Parathyroid adenoma (tissue), 2 donors: ENCODE results near the gene RHOH.
"Not testable (repeated sequence)": the region's sequence is repeated elsewhere in the genome, so short reads cannot be mapped to it uniquely, and the experiment has no call there.

Source experiments
- H2AFZ ChIP-seq: fragments of 300-600 bp; sonication (generic); one replicate; pipeline ENCODE4 v1.7.0; 2017; ENCODE audit warnings: antibody characterized with exemption, mild to moderate bottlenecking
- H3K27ac ChIP-seq: fragments of 300-600 bp; sonication (generic); one replicate; pipeline ENCODE4 v1.7.0; 2017
- H3K27me3 ChIP-seq: fragments of 300-600 bp; sonication (generic); one replicate; pipeline ENCODE4 v1.7.0; 2017; ENCODE audit warnings: low read length; ENCODE audit not compliant: control insufficient read depth, insufficient read depth
- H3K36me3 ChIP-seq: fragments of 300-600 bp; sonication (generic); one replicate; pipeline ENCODE4 v1.7.0; 2017; ENCODE audit warnings: low read length; ENCODE audit not compliant: control insufficient read depth, insufficient read depth
- H3K4me1 ChIP-seq: fragments of 300-600 bp; sonication (generic); one replicate; pipeline ENCODE4 v1.7.0; 2017; ENCODE audit warnings: control low read depth
- H3K4me2 ChIP-seq: fragments of 300-600 bp; sonication (generic); one replicate; pipeline ENCODE4 v1.7.0; 2017; ENCODE audit warnings: low read length
- H3K4me3 ChIP-seq: fragments of 300-600 bp; sonication (generic); one replicate; pipeline ENCODE4 v1.7.0; 2017; ENCODE audit warnings: low read depth, low read length
- H3K79me2 ChIP-seq: fragments of 300-600 bp; sonication (generic); one replicate; pipeline ENCODE4 v1.7.0; 2017; ENCODE audit warnings: control low read depth
- H3K9ac ChIP-seq: fragments of 300-600 bp; sonication (generic); one replicate; pipeline ENCODE4 v1.7.0; 2017; ENCODE audit warnings: mild to moderate bottlenecking
- H3K9me3 ChIP-seq: fragments of 300-600 bp; sonication (generic); one replicate; pipeline ENCODE4 v1.7.0; 2017; ENCODE audit warnings: low read length; ENCODE audit not compliant: control insufficient read depth
- CTCF ChIP-seq: fragments of 300-600 bp; sonication (generic); IDR thresholded peaks from one replicate; pipeline ENCODE4 v1.7.0; 2017; ENCODE audit warnings: antibody characterized with exemption, mild to moderate bottlenecking
- donor health status: primary hyperparathyroidism.

RHOH gene

GRCh38 chr4:40283413-40283812, 86.6 kb downstream of the RHOH start:
- TF ChIP-seq CTCF: no peak
- H3K4me3 ChIP-seq: no peak overlapping the region
- H3K36me3 ChIP-seq: no peaks in the 10 kb centered on the region
- H2AFZ ChIP-seq: no peak overlapping the region
- no peak overlapping the region for H3K4me2 ChIP-seq
- no peaks in the 10 kb centered on the region for H3K4me1 ChIP-seq
- no peaks in the 10 kb centered on the region for H3K79me2 ChIP-seq
- H3K27me3 ChIP-seq: no peaks in the 10 kb centered on the region
- H3K9me3 ChIP-seq: no peaks in the 10 kb centered on the region
- no peak overlapping the region for H3K27ac ChIP-seq
- H3K9ac ChIP-seq: no peak overlapping the region

DNA sequence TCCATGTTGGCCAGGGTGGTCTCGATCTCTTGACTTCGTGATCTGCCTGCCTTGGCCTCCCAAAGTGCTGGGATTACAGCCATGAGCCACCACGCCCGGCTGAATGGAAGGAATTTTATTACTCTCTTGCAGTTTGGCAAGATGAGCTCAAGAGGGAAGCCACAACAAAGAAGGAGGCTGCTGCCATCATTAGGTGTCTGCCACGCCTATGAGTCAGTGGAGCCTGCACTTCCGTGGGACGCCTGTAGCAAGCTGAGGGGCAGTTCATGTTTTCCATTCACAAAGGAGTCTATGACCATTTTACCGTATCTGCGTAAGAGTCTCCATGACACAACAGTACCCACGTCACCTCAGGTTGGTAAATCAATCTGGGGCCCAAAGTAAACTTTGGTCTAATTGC, 87.1 kb downstream of the RHOH start:
- Histone ChIP-seq H3K9ac (no peak overlapping the region), H3K27ac (no peak overlapping the region), H3K9me3 (no peaks in the 10 kb centered on the region), H3K36me3 (no peaks in the 10 kb centered on the region), H2AFZ (no peak overlapping the region), H3K27me3 (no peaks in the 10 kb centered on the region), H3K4me2 (no peak overlapping the region), H3K4me3 (no peak overlapping the region), H3K79me2 (no peaks in the 10 kb centered on the region), H3K4me1 (no peaks in the 10 kb centered on the region)
- no peak for TF ChIP-seq CTCF

GRCh38 chr4:40285692-40286091, 88.9 kb downstream of the RHOH start:
- no peak overlapping the region for H3K4me2 ChIP-seq
- TF ChIP-seq CTCF: no peak
- H3K9ac ChIP-seq: no peak overlapping the region
- H3K27ac ChIP-seq: no peak overlapping the region
- no peaks in the 10 kb centered on the region for H3K79me2 ChIP-seq
- H2AFZ ChIP-seq: no peak overlapping the region
- no peaks in the 10 kb centered on the region for H3K9me3 ChIP-seq
- H3K4me3 ChIP-seq: no peak overlapping the region
- no peaks in the 10 kb centered on the region for H3K27me3 ChIP-seq
- no peaks in the 10 kb centered on the region for H3K4me1 ChIP-seq
- no peaks in the 10 kb centered on the region for H3K36me3 ChIP-seq

DNA sequence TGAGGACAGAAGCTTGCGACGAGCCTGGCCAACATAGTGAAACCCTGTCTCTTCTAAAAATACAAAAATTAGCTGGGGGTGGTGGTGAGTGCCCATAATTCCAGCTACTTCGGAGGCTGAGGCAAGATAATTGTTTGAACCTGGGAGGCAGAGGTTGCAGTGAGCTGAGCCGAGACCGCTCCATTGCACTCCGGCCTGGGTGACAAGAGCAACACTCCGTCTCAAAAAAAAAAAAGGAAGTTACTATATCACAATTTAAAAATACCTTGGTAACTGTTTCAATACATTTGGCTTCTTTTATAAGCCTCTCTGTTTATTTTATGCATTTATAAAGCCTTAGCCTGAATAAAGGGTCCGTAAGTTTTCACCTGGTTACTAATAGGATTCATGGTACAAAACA, 91.7 kb downstream of the RHOH start:
- Histone ChIP-seq H3K79me2 (no peaks in the 10 kb centered on the region), H2AFZ (no peak overlapping the region), H3K9me3 (no peaks in the 10 kb centered on the region), H3K9ac (no peak overlapping the region), H3K27me3 (no peaks in the 10 kb centered on the region), H3K4me3 (no peak overlapping the region), H3K36me3 (no peaks in the 10 kb centered on the region), H3K27ac (no peak overlapping the region), H3K4me1 (no peaks in the 10 kb centered on the region), H3K4me2 (no peak overlapping the region)
- TF ChIP-seq CTCF: no peak

GRCh38 chr4:40289366-40290188, 92.7 kb downstream of the RHOH start:
- Histone ChIP-seq H3K4me2 (no peak overlapping the region), H3K4me1 (no peaks in the 10 kb centered on the region), H2AFZ (no peak overlapping the region), H3K27ac (no peak overlapping the region), H3K79me2 (no peaks in the 10 kb centered on the region), H3K27me3 (no peaks in the 10 kb centered on the region), H3K36me3 (no peaks in the 10 kb centered on the region), H3K9me3 (no peaks in the 10 kb centered on the region), H3K4me3 (no peak overlapping the region), H3K9ac (no peak overlapping the region)
- TF ChIP-seq CTCF: no peak

DNA sequence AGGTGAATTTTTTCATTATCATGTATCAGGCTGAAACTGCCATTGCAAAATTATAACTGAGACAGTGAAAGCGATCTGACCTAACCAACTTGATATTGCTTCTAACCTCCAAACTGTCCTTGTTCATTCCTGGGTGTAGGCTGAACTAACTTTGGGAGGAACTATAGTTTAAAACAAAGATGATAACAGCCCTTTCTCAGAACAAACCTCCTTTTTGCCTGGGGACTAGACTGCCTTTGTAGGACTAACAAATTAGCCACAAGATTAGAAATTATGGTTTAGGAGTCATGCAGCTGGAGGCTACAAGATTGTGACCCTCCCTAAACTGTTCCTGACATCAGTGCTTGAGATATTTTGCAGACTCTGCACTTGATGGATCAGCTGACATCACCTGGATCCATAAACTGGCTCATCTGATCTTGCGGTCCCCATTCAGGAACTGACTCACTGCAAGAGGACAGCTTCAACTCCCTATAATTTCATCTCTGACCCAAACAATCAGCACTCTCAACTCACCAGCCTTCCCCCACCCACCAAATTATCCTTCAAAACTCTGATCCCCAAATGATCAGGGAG, 93.9 kb downstream of the RHOH start:
- not testable (repeated sequence) for H3K79me2 ChIP-seq, H3K4me3 ChIP-seq, H3K27me3 ChIP-seq, H3K4me2 ChIP-seq, H3K9me3 ChIP-seq, H3K4me1 ChIP-seq, H3K36me3 ChIP-seq, H3K9ac ChIP-seq, H2AFZ ChIP-seq, H3K27ac ChIP-seq
